Measurements from ENCODE around the gene CCDC13.

The CCDC13 gene

DNA sequence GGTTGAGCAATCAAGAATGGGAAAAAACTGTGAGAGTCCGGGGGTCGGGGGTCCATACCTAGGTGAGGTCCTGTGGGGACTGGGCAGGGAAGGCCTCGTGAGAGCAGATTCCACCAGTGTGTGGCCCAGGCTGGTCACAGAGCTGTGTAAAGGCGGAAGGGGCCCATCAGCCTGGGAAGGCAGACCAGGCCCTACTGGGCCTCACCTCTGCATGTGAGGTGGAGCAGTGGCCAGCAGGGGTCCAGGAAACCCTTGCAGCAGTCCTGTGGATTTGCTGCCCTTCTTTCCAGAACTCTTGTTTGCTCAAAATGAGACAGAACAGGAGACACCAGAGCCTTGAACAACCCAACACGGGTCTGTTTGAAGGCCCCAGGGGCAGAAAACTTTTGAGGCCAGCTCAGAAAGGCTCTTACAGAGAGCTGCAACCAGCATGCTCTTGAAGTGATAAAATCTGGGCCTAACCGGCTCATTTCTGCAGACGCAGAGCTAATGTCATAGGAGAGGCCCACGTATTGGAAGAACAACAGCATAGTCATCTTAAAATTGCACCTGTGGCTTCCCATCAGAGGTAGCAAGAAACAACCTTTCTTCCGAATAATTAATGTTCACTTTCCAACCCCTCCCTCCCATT is 40.1 kb downstream of the CCDC13 start:
- H3K27ac ChIP-seq: no peak overlapping the region
- no peak for TF ChIP-seq CTCF (conservative IDR thresholded peaks at IDR 0.05; ENCODE audit: low read depth)
- POLR2A ChIA-PET (ENCODE audit: low non-redundant PET): no interaction called here
- DNase-seq (ENCODE audit: low spot score): no peak
- CTCF ChIA-PET: no interaction called here

GRCh38 chr3:42732196-42732828 is 40.7 kb downstream of the CCDC13 start:
- CTCF ChIA-PET: interaction anchor here (0.6 kb wide), 1 partner anchor 86 kb away, joined by 5 read pairs; no protein-coding TSS in a partner anchor
- no peak for TF ChIP-seq CTCF (conservative IDR thresholded peaks at IDR 0.05; ENCODE audit: low read depth)
- H3K27ac ChIP-seq: no peak overlapping the region
- DNase-seq (ENCODE audit: low spot score): no peak
- POLR2A ChIA-PET (ENCODE audit: low non-redundant PET): no interaction called here

DNA sequence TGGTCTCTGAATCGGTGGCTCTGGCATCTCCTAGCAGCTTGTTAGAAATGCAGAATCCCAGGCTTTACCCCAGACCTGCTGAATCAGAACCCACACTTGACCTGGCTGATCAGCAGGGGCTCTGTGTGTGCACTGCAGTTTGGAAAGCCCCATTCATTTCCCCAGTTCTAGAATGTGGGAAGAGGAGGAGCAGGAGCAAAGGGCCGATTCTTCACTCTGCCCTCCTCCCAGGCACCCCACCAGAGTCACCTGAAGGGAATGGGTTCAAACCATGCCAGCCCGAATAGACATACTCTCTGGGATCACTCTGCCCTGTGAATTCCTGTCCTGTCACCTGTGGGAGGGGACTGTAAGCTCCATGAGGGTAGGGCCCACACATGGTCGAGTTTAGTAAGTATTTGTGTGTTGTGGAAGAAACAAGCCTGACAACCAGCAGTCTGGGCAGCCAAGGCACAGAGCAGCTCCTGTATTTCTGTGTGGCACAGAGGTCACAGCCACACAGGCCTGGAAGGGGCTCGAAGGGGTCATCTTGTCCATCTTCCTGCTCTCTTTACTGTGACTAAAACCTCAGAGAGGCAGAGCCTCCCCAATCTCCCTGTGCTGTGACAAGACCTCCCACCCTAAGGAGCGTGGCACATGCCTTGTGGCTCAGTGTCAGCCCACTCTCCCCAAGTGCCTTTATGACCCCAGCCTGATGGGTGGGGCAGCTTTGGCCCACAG is 41.4 kb downstream of the CCDC13 start:
- ChIA-PET CTCF (interaction anchor here (0.6 kb wide), 1 partner anchor 87 kb away, joined by 5 read pairs; no protein-coding TSS in a partner anchor), POLR2A (ENCODE audit: low non-redundant PET) (no interaction called here)
- no peak for TF ChIP-seq CTCF (conservative IDR thresholded peaks at IDR 0.05; ENCODE audit: low read depth)
- no peak for DNase-seq (ENCODE audit: low spot score)
- no peak overlapping the region for H3K27ac ChIP-seq

GRCh38 chr3:42730706-42731420 is 42.2 kb downstream of the CCDC13 start:
- no peak for TF ChIP-seq CTCF (conservative IDR thresholded peaks at IDR 0.05; ENCODE audit: low read depth)
- ChIA-PET POLR2A (ENCODE audit: low non-redundant PET) (no interaction called here), CTCF (no interaction called here)
- H3K27ac ChIP-seq: no peak overlapping the region
- DNase-seq (ENCODE audit: low spot score): no peak

DNA sequence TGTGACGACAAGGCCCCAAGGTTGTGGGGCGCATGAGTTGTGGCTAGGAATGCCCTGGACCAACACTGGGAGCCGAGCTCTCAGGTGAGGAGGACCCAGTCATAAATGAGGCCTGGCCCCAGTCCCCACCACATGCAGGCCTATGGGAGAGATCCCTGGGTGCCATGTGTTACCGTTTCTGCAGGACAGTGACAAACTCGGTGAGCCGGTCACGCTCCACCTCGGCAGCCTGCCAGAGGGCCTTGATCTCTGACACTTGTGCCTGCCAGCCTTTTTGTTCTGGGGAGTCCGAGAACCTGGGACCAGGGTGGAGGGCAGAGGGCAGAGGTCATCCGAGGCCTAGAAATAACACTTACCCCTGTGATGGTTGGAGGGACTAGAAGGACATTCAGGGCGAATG is 42.8 kb downstream of the CCDC13 start:
- DNase-seq (ENCODE audit: low spot score): no peak
- H3K27ac ChIP-seq: no peak overlapping the region
- ChIA-PET POLR2A (ENCODE audit: low non-redundant PET) (no interaction called here), CTCF (no interaction called here)
- TF ChIP-seq CTCF (conservative IDR thresholded peaks at IDR 0.05; ENCODE audit: low read depth): no peak

DNA sequence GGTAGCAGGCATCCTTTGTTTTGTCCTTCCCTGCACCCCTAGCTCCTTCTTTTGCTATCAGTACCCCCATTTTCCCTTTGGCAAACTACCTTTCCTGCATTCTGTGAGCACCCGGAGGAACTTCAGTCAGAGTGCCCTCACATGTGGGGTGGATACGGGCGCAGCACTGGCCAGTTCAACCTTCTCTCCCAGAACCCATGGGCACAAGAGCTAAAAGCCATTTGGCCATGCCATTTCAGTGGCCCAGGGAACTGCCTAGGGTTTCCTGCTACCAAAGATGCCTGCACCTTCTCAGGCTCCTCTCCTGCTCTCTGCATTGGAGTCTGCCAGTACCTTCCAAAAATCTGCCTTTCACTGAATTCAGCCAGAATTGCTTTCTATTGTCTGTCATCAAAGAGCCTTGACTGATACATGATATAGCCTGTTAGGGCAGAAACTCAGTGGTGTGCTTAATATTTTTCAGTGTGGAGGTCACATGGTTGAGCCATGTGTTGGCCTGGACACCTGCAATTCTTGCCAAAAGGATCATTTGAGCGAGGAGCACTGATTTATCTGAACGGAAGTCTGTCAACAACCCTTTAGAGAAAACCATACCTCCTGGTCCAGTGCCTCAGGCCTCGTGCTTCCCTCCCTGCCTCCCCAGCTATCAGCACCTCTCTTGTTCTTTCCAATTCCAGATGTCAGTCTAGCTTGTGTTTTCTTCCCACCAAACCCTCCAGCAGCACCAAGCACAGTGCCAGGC is 43.5 kb downstream of the CCDC13 start:
- no peak overlapping the region for H3K27ac ChIP-seq
- ChIA-PET CTCF (interaction anchor here (0.6 kb wide), 1 partner anchor 15 kb away, joined by 3 read pairs; no protein-coding TSS in a partner anchor), POLR2A (ENCODE audit: low non-redundant PET) (no interaction called here)
- DNase-seq (ENCODE audit: low spot score): no peak
- TF ChIP-seq CTCF (conservative IDR thresholded peaks at IDR 0.05; ENCODE audit: low read depth): no peak
